Measurements from ENCODE around the gene SCEL.
A peak's percentile ranks its signal among the peaks of the same experiment; 100 is the strongest.

The SCEL gene, protein sequence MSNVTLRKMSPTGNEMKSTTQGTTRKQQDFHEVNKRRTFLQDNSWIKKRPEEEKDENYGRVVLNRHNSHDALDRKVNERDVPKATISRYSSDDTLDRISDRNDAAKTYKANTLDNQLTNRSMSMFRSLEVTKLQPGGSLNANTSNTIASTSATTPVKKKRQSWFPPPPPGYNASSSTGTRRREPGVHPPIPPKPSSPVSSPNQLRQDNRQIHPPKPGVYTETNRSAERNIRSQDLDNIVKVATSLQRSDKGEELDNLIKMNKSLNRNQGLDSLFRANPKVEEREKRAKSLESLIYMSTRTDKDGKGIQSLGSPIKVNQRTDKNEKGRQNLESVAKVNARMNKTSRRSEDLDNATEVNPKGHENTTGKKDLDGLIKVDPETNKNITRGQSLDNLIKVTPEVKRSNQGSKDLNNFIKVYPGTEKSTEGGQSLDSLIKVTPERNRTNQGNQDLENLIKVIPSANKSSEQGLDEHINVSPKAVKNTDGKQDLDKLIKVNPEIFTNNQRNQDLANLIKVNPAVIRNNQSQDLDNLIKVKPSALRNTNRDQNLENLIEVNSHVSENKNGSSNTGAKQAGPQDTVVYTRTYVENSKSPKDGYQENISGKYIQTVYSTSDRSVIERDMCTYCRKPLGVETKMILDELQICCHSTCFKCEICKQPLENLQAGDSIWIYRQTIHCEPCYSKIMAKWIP

DNA sequence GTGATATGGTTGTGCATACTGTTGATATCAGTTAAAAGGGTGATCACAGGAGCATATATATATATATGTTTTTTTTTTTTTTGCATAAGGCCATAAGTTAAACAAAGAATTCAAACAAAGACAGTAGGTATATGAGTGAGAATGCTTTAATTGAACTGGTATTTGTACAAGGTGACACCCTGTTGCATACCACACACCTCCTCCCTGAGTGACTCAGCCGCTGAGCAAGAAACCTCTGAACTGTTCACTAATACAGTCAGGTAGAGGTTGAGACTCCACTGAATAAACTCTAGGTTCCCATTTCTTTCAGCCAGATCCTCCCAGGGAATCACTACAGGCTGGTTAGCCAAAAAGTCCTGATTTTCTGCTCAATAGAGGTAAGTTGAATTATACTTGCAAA lies at the start of gene SCEL:
TSS of gene SCEL (plus strand) at position 259 of the 400 bp plus-strand sequence. CDS start 20,170 bp downstream, outside the sequence.
- H3K4me2 ChIP-seq (ENCODE audit: low read length): no peak within 1 kb of the TSS
- no peaks in the 10 kb centered on the region for H3K9me3 ChIP-seq (ENCODE audit: low read length)
- H2AFZ ChIP-seq (ENCODE audit: low read length): no peak within 1 kb of the TSS
- no peak within 1 kb of the TSS for H3K4me3 ChIP-seq (ENCODE audit: low read depth, low read length, poor library complexity, severe bottlenecking)
- no peak within 1 kb of the TSS for H3K27ac ChIP-seq (ENCODE audit: low read depth, low read length, poor library complexity, severe bottlenecking)
- H3K9me2 ChIP-seq (ENCODE audit: low read depth, low read length): no peaks in the 10 kb centered on the region
- H3K27me3 ChIP-seq (ENCODE audit: insufficient read depth, low read length): peaks cover 6% of the 10 kb centered on the region; the same call in 1 of the 2 replicates
- H3K36me3 ChIP-seq (ENCODE audit: insufficient read depth, low read length): no peaks in the 10 kb centered on the region
- H3K9ac ChIP-seq (ENCODE audit: low read length): no peak within 1 kb of the TSS
- no peaks in the 10 kb centered on the region for H3K79me2 ChIP-seq (ENCODE audit: insufficient read depth, low read length)
- TF ChIP-seq EZH2 (IDR thresholded peaks at IDR 0.05; ENCODE audit: borderline replicate concordance, low read length) (no peak), CTCF (IDR thresholded peaks at IDR 0.05; ENCODE audit: low read length) (no peak)
- no peaks in the 10 kb centered on the region for H3K4me1 ChIP-seq (ENCODE audit: insufficient read depth, low read length, severe bottlenecking)
- H4K20me1 ChIP-seq (ENCODE audit: insufficient read depth, low read length): no peaks in the 10 kb centered on the region
- H3F3A ChIP-seq (ENCODE audit: insufficient read depth, low read length): no peaks in the 10 kb centered on the region

DNA sequence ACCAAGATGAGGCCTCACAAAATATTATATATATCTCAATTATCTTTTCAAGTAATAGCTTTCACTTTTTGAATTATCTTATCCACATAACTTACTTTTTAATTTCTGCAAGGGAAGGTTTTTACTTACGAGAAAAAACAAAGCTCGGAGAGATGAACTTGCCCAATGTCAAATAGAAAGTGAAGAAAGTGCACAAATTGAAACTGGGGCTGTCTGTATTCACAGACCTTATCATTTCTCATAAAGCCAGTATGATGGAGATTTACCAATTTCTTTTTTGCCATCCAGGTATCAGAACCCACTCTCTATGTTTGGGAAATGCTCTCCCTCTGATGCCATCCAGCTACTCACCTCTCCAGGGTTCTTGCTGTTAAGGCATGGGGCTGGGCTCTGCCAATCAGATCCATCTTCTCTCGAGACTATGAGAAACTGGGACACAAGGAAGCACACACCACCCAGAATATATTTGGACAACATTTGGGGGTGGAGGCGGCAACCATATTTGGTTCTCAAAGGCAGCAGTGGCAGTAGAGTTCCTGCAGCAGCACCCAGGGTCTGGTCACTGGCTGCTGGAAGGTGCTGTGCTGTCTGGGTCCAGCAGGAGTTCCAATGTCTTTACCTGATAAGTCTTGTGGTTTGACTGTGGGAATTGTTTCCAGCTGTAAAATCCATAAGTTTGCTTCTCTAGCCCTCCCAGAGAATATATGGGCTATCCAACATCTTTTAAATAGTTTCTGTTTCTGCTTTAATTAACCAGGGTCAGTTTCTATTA lies 45.8 kb upstream of the SCEL start:
- Histone ChIP-seq H3K9me3 (ENCODE audit: low read length) (no peaks in the 10 kb centered on the region), H3K9ac (ENCODE audit: low read length) (no peak overlapping the region), H3K27me3 (ENCODE audit: insufficient read depth, low read length) (no peaks in the 10 kb centered on the region), H3K4me1 (ENCODE audit: insufficient read depth, low read length, severe bottlenecking) (no peaks in the 10 kb centered on the region), H2AFZ (ENCODE audit: low read length) (no peak overlapping the region), H3K27ac (ENCODE audit: low read depth, low read length, poor library complexity, severe bottlenecking) (no peak overlapping the region), H3K4me2 (ENCODE audit: low read length) (no peak overlapping the region), H3K79me2 (ENCODE audit: insufficient read depth, low read length) (no peaks in the 10 kb centered on the region), H3K36me3 (ENCODE audit: insufficient read depth, low read length) (no peaks in the 10 kb centered on the region), H4K20me1 (ENCODE audit: insufficient read depth, low read length) (no peaks in the 10 kb centered on the region), H3K9me2 (ENCODE audit: low read depth, low read length) (no peaks in the 10 kb centered on the region), H3K4me3 (ENCODE audit: low read depth, low read length, poor library complexity, severe bottlenecking) (no peak overlapping the region), H3F3A (ENCODE audit: insufficient read depth, low read length) (no peaks in the 10 kb centered on the region)
- TF ChIP-seq EZH2 (IDR thresholded peaks at IDR 0.05; ENCODE audit: borderline replicate concordance, low read length) (no peak), CTCF (IDR thresholded peaks at IDR 0.05; ENCODE audit: low read length) (no peak)

DNA sequence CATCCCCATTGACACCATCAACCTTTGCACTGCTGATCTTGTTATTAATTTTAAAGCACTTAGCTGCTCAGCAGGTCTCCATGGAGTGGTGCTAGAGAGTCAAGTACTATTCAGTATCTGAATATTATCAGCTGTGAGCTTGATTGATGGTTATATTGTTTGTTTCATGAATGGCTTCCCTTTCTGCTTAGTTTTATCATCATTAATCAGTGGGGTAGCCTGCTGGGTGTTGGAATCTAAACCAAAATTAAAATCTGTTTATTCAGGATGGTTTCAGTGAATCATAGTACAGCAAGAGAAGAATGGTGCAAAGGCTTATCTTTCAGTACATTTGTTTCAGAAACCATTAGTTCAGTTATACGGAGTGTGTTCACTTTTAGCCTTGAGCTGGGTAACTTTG lies 42.5 kb upstream of the SCEL start:
- no peaks in the 10 kb centered on the region for H4K20me1 ChIP-seq (ENCODE audit: insufficient read depth, low read length)
- no peak overlapping the region for H3K4me3 ChIP-seq (ENCODE audit: low read depth, low read length, poor library complexity, severe bottlenecking)
- H3K9ac ChIP-seq (ENCODE audit: low read length): no peak overlapping the region
- no peaks in the 10 kb centered on the region for H3K27me3 ChIP-seq (ENCODE audit: insufficient read depth, low read length)
- no peaks in the 10 kb centered on the region for H3K9me2 ChIP-seq (ENCODE audit: low read depth, low read length)
- no peaks in the 10 kb centered on the region for H3K9me3 ChIP-seq (ENCODE audit: low read length)
- no peaks in the 10 kb centered on the region for H3K79me2 ChIP-seq (ENCODE audit: insufficient read depth, low read length)
- TF ChIP-seq EZH2 (IDR thresholded peaks at IDR 0.05; ENCODE audit: borderline replicate concordance, low read length) (no peak), CTCF (IDR thresholded peaks at IDR 0.05; ENCODE audit: low read length) (peak; percentile 72)
- H2AFZ ChIP-seq (ENCODE audit: low read length): no peak overlapping the region
- no peak overlapping the region for H3K27ac ChIP-seq (ENCODE audit: low read depth, low read length, poor library complexity, severe bottlenecking)
- H3K4me2 ChIP-seq (ENCODE audit: low read length): no peak overlapping the region
- H3F3A ChIP-seq (ENCODE audit: insufficient read depth, low read length): no peaks in the 10 kb centered on the region
- no peaks in the 10 kb centered on the region for H3K36me3 ChIP-seq (ENCODE audit: insufficient read depth, low read length)
- no peaks in the 10 kb centered on the region for H3K4me1 ChIP-seq (ENCODE audit: insufficient read depth, low read length, severe bottlenecking)
